Endothelial cell of umbilical vein (primary cell): ENCODE data around the gene EMID1. TPM values are rescaled to one million over a fixed set of nuclear protein-coding genes. Genes with fewer than 3 reads are reported as not detected.

Experiments
- BruUV-seq: library from RNA; stranded (reverse); fragments of 400-500 nt; replicated peaks from 2 replicates; lab custom pipeline; 2021; lab: Mats Ljungman, UMichigan
- CTCF ChIA-PET: fragments of 300-600, 350-600 bp; sonication (Branson Sonifier 250); formaldehyde crosslinking; loops from one replicate; lab custom pipeline; 2021; ENCODE audit warnings: antibody characterized with exemption, inconsistent platforms; lab: Charles Lee
- POLR2A ChIA-PET: fragments of 300-600, 350-600 bp; sonication (Branson Sonifier 250); formaldehyde crosslinking; loops from one replicate; lab custom pipeline; 2021; ENCODE audit warnings: antibody characterized with exemption, inconsistent platforms; lab: Charles Lee
- DNase-seq: peaks from one replicate; pipeline ENCODE4 v3.0.0-alpha.2; 2011; ENCODE audit warnings: low read depth, low spot score
- FAIRE-seq: peaks from 2 replicates; lab custom pipeline; 2011; peaks lifted over from hg19 to GRCh38; lab: Jason Lieb, UNC
- H2AFZ ChIP-seq: 2 replicates; pipeline ENCODE4 v1.6.0; 2012; ENCODE audit warnings: low read depth, low read length, control low read depth, inconsistent platforms
- H3K27ac ChIP-seq: 2 replicates; pipeline ENCODE4 v1.5.1; 2011; ENCODE audit warnings: low read depth, mild to moderate bottlenecking, control low read depth, low read length, moderate library complexity; ENCODE audit not compliant: insufficient read depth
- H3K27me3 ChIP-seq, 2 experiments: 2 replicates each; pipeline versions ENCODE4 v1.6.0 to v1.6.1; 2011; ENCODE audit warnings: low read length in 2 of 2, mixed read lengths in 1 of 2; ENCODE audit not compliant: control insufficient read depth in 2 of 2, insufficient read depth in 2 of 2
- H3K36me3 ChIP-seq, 2 experiments: 2 replicates in 1 of 2; 3 replicates in 1 of 2; pipeline ENCODE4 v1.5.1; 2011; ENCODE audit warnings: low read length in 2 of 2, mild to moderate bottlenecking in 1 of 2, moderate library complexity in 1 of 2; ENCODE audit not compliant: control insufficient read depth in 2 of 2, insufficient read depth in 2 of 2; ENCODE audit errors: extremely low read depth in 1 of 2
- H3K4me1 ChIP-seq: 3 replicates; pipeline ENCODE4 v1.5.1; 2011; ENCODE audit warnings: mild to moderate bottlenecking, low read length; ENCODE audit not compliant: control insufficient read depth, insufficient read depth; ENCODE audit errors: extremely low read depth
- H3K4me2 ChIP-seq: 2 replicates; pipeline ENCODE4 v1.6.1; 2011; ENCODE audit warnings: low read length, control low read depth, mixed read lengths; ENCODE audit not compliant: insufficient read depth
- H3K4me3 ChIP-seq, 3 experiments: fragments of 200-600 bp in 1 of 3; sonication (generic), shearing (Covaris generic) in 1 of 3; replicated peaks in 1 of 3; 2 replicates each; pipeline ENCODE4 v1.5.1; 2011 to 2016; ENCODE audit warnings: control low read depth in 3 of 3, low read length in 3 of 3, mild to moderate bottlenecking in 2 of 3, inconsistent platforms in 1 of 3, low read depth in 1 of 3, moderate library complexity in 1 of 3; ENCODE audit not compliant: insufficient read depth in 1 of 3
- H3K79me2 ChIP-seq: 2 replicates; pipeline ENCODE4 v1.6.0; 2012; ENCODE audit warnings: low read length, inconsistent platforms; ENCODE audit not compliant: control insufficient read depth, insufficient read depth
- H3K9ac ChIP-seq: replicated peaks from 2 replicates; pipeline ENCODE3; 2011; ENCODE audit warnings: low read length, control low read depth; ENCODE audit not compliant: insufficient read depth; ENCODE audit errors: extremely low read depth
- H3K9me1 ChIP-seq: replicated peaks from 3 replicates; pipeline ENCODE4 v1.6.0; 2011; ENCODE audit warnings: mild to moderate bottlenecking, low read length; ENCODE audit not compliant: control insufficient read depth, insufficient read depth; ENCODE audit errors: extremely low read depth
- H3K9me3 ChIP-seq: replicated peaks from 2 replicates; pipeline ENCODE4 v1.5.1; 2012; ENCODE audit warnings: low read length, inconsistent platforms; ENCODE audit not compliant: control insufficient read depth, insufficient read depth
- H4K20me1 ChIP-seq: replicated peaks from 2 replicates; pipeline ENCODE3; 2011; ENCODE audit warnings: mild to moderate bottlenecking, low read length; ENCODE audit not compliant: control insufficient read depth, insufficient read depth; ENCODE audit errors: extremely low read depth
- FOS ChIP-seq: IDR thresholded peaks from 2 replicates; pipeline ENCODE4 v1.6.1; 2011; ENCODE audit warnings: mild to moderate bottlenecking, low read length, moderate library complexity, borderline replicate concordance; ENCODE audit not compliant: insufficient read depth
- JUN ChIP-seq: IDR thresholded peaks from 2 replicates; pipeline ENCODE4 v1.6.1; 2011; ENCODE audit warnings: borderline replicate concordance, low read depth; ENCODE audit not compliant: insufficient read length, insufficient read depth
- MYC ChIP-seq: IDR thresholded peaks from one replicate; pipeline ENCODE4 v1.6.1; 2011; ENCODE audit warnings: mild to moderate bottlenecking, low read depth, low read length
- POLR2AphosphoS5 ChIP-seq: IDR thresholded peaks from 2 replicates; pipeline ENCODE4 v1.6.1; 2012; ENCODE audit warnings: low read depth, mild to moderate bottlenecking, control low read depth, low read length, moderate library complexity; ENCODE audit not compliant: insufficient read depth
- dilution Hi-C: fragments of 300-500 bp; cut with MboI; formaldehyde crosslinking; loops from one replicate; pipeline ENCODE4 v1.15.0; 2019; ENCODE audit warnings: low sequenced_read_pairs; ENCODE audit not compliant: extremely low pct_ligation_motif_present
- intact Hi-C: fragments of 100-400 bp; cut with micrococcal nuclease; formaldehyde crosslinking; loops from one replicate; pipeline ENCODE4 v1.10.0; 2022
- polyA plus RNA-seq, 4 experiments: library from polyadenylated mRNA; depleted of rRNA in 3 of 4; stranded (reverse) in 3 of 4; unstranded in 1 of 4; fragments of >200 nt; gene quantifications; 2 replicates each; pipeline versions ENCODE4 v1.2.1 to v1.2.3, GENCODE V29; 2011 to 2012; ENCODE audit warnings: missing spikeins in 1 of 4
- total RNA-seq: library from RNA; stranded (reverse); gene quantifications from 2 replicates; pipeline ENCODE4 v1.2.3, GENCODE V29; 2021
- TF ChIP-seq, protein P1 (sequence below), 2 donors: IDR thresholded peaks; 1 replicate in 1 of 2; 2 replicates in 1 of 2; pipeline ENCODE4 v1.5.1; 2011; ENCODE audit warnings: low read length in 2 of 2, mild to moderate bottlenecking in 2 of 2, moderate library complexity in 2 of 2, control low read depth in 1 of 2, inconsistent platforms in 1 of 2, low read depth in 1 of 2; ENCODE audit not compliant: insufficient read depth in 1 of 2; ENCODE audit errors: extremely low read depth in 1 of 2
- TF ChIP-seq, protein P2 (sequence below): IDR thresholded peaks from 2 replicates; pipeline ENCODE4 v1.6.1; 2011; ENCODE audit not compliant: insufficient read depth, insufficient read length

Gene EMID1
- total and polyA plus RNA-seq, 2 donors (not counting 3 experiments of a cell fraction or from before 2014, with no cell fraction given), result 0.51 to 0.75 TPM

- intact Hi-C loops, result no loop called here
- H2AFZ ChIP-seq, result no peak overlapping the region
- H3K4me1 ChIP-seq, result no peaks in the 10 kb centered on the region
- H3K36me3 ChIP-seq, result no peaks in the 10 kb centered on the region
- peaks cover 2 to 3% of the 10 kb centered on the region in 2 experiments for H3K27me3 ChIP-seq
- no peak overlapping the region for H3K4me3 ChIP-seq
- TF ChIP-seq, protein P1, sequence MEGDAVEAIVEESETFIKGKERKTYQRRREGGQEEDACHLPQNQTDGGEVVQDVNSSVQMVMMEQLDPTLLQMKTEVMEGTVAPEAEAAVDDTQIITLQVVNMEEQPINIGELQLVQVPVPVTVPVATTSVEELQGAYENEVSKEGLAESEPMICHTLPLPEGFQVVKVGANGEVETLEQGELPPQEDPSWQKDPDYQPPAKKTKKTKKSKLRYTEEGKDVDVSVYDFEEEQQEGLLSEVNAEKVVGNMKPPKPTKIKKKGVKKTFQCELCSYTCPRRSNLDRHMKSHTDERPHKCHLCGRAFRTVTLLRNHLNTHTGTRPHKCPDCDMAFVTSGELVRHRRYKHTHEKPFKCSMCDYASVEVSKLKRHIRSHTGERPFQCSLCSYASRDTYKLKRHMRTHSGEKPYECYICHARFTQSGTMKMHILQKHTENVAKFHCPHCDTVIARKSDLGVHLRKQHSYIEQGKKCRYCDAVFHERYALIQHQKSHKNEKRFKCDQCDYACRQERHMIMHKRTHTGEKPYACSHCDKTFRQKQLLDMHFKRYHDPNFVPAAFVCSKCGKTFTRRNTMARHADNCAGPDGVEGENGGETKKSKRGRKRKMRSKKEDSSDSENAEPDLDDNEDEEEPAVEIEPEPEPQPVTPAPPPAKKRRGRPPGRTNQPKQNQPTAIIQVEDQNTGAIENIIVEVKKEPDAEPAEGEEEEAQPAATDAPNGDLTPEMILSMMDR (IDR thresholded peaks at IDR 0.05; ENCODE audit: extremely low read depth in 1 of 2, insufficient read depth in 1 of 2, low read depth in 1 of 2, low read length in 2 of 2), result no peak
- TF ChIP-seq FOS, result no peak
- TF ChIP-seq, protein P2, sequence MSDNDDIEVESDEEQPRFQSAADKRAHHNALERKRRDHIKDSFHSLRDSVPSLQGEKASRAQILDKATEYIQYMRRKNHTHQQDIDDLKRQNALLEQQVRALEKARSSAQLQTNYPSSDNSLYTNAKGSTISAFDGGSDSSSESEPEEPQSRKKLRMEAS, result no peak
- no peak for TF ChIP-seq POLR2AphosphoS5
- no peak for TF ChIP-seq JUN
- ChIA-PET CTCF (interaction anchor here (0.8 kb wide), 1 partner anchor 12 kb away, joined by 3 read pairs; no protein-coding TSS in a partner anchor), POLR2A (no interaction called here)
- H3K9ac ChIP-seq, result no peak overlapping the region
- dilution Hi-C loops, result no loop called here
- no peaks in the 10 kb centered on the region for H3K9me1 ChIP-seq
- DNase-seq (no peak), FAIRE-seq (no peak)
- H3K79me2 ChIP-seq, result no peaks in the 10 kb centered on the region
- no peak overlapping the region for H3K27ac ChIP-seq
- H4K20me1 ChIP-seq, result no peaks in the 10 kb centered on the region
- no peak overlapping the region for H3K4me2 ChIP-seq
- H3K9me3 ChIP-seq, result no peaks in the 10 kb centered on the region
- no TSS peak for BruUV-seq
Measured at GRCh38 chr22:29158546-29158945, 47.1 kb upstream of the EMID1 start.

- H3K79me2 ChIP-seq, result no peaks in the 10 kb centered on the region
- BruUV-seq, result no TSS peak
- H3K9me3 ChIP-seq, result no peaks in the 10 kb centered on the region
- CTCF ChIA-PET, result no interaction called here
- intact Hi-C loops, result no loop called here
- H3K9ac ChIP-seq, result no peak overlapping the region
- no peaks in the 10 kb centered on the region for H3K36me3 ChIP-seq
- POLR2A ChIA-PET, result no interaction called here
- no peak for FAIRE-seq
- TF ChIP-seq MYC, result no peak
- H3K27ac ChIP-seq, result no peak overlapping the region
- H3K4me3 ChIP-seq, result no peak overlapping the region
- no peaks in the 10 kb centered on the region for H4K20me1 ChIP-seq
- H3K4me2 ChIP-seq, result no peak overlapping the region
- peaks cover 0 to 2% of the 10 kb centered on the region in 2 experiments for H3K27me3 ChIP-seq
- no peaks in the 10 kb centered on the region for H3K9me1 ChIP-seq
- DNase-seq, result no peak
- dilution Hi-C loops, result no loop called here
- no peaks in the 10 kb centered on the region for H3K4me1 ChIP-seq
- no peak overlapping the region for H2AFZ ChIP-seq
Measured at GRCh38 chr22:29163808-29164207, 41.9 kb upstream of the EMID1 start.
